Activated CD4-positive, alpha-beta T cell treated with anti-CD3 and anti-CD28 coated beads, Interleukin-2, amount 50 U/mL, for 16 hours (primary cell): ENCODE results near the gene PTMA.
"Not testable (repeated sequence)": the region's sequence is repeated elsewhere in the genome, so short reads cannot be mapped to it uniquely, and the experiment has no call there.

Experiments
- DNase-seq: peaks from one replicate; pipeline ENCODE4 v3.0.0-alpha.2; 2020

PTMA gene

DNA sequence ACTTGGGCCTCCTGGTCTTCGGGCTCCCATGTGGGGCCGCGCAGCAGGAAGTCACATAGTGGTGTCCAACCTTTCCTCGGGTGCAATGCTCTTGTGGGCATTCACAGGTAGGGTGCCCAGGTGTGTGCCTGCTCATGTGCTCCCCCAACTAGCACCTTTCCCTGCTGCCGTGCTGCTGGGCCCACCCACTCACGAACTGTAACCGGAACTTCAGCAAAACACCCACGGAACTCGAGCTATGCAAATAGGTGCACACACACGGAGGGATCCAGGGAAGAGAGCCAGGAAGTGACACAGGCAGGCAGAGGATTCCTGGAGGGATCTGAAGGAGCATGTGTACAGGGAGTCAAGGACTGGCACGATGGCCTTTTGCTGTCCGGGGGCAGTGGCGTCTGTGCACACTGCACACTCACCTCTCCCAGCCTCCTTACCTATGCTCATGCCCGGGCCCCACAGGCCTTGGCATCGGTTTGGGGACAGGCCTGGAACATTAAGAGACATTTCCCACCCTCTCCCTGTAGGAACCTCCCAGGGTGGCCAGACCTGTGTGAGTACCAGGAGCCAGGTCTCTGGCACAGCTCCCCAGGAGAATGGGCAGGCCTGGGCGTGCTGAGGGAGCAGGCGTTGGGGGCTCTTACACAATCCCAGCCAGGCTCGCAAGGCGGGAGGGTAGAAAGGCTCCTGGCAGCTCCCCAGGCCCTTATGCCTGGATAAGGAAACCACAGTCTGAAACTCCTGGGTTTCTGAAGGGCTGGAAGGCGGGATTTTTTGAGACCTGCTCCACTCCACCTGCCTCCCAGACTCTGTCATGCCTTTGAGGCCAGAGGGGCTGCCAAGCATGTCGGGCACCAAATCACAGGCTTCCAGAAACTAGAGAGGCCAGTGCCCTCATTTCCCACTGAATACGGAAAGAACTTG is 6.6 kb upstream of the PTMA start:
- no peak for DNase-seq

DNA sequence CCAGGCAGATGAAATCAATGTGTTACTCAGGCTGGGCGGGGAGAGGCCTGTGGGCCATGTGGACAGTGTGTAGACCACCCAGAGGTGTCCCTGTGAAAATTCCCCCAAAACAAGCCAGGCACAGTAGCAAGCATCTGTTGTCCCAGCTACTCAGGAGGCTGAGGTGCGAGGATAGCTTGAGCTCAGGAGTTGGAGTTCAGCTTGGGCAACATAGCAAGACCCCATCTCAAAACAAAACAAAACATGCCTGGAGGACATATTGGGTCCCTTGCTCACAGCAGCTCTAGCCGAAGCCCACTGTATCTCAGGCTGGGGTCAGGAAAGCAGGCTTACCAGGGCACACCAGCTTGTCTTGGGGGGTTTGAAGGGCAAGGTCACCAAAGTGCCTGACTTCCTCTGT is 4.3 kb upstream of the PTMA start:
- DNase-seq, result no peak

DNA sequence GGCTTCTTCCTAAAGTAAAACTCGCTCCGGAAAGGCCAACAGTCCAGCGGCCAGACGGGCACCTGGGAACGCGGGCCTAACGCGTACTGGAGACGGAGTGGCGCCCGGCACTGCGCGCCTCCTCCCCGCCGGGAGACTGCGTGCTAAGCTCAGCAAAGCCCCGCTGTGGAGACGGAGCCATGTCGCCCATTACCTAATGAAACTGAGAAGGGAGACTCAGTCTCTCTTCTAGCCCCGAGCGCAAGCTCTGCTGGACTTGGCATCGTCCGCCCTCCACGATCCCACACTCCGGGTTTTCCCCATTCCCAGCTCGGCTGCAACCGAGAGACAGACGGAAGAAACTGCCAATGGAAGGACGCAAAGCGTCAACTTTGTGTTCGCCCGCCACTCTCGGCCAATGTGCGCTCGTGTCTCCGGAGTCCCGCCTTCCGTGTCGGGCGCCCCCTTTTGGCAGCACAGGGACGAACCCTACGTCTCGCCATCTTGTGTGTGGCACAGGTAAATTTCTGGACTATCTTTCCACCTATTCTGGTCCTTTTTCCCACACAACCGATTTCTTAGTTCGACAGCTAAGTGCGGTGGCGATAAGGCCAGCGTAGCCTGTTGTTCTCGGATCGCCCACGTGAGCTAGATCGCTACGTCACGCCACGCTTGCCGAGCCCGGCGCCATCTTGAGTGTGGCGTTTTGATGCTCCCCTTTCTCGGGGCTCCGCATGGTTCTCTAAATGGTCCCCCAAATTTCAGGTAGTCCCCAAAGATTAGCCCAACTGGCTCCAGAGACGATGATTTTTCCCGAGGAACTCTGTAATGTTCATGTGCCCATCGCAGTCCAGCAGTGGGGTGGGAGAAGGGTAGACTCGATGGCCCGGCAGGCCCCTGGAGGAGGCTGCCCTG is 1.3 kb upstream of the PTMA start:
- DNase-seq, result peak; percentile 98

DNA sequence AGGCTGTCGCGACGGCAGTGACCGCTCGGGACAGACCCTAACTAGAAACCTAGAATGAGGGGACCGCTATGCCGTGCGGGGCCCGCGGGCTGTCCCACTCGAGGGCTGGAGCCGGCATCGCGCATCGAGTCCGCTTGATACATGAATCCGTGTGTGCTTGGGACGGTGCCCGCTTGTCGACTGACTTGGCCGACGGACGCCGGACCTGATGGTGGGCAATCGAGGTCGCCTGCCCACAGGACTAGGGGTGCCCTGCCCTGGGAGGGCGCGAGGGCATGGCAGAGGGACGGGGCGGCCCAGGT is 749 bp upstream of the PTMA start:
- peak; percentile 48 for DNase-seq

DNA sequence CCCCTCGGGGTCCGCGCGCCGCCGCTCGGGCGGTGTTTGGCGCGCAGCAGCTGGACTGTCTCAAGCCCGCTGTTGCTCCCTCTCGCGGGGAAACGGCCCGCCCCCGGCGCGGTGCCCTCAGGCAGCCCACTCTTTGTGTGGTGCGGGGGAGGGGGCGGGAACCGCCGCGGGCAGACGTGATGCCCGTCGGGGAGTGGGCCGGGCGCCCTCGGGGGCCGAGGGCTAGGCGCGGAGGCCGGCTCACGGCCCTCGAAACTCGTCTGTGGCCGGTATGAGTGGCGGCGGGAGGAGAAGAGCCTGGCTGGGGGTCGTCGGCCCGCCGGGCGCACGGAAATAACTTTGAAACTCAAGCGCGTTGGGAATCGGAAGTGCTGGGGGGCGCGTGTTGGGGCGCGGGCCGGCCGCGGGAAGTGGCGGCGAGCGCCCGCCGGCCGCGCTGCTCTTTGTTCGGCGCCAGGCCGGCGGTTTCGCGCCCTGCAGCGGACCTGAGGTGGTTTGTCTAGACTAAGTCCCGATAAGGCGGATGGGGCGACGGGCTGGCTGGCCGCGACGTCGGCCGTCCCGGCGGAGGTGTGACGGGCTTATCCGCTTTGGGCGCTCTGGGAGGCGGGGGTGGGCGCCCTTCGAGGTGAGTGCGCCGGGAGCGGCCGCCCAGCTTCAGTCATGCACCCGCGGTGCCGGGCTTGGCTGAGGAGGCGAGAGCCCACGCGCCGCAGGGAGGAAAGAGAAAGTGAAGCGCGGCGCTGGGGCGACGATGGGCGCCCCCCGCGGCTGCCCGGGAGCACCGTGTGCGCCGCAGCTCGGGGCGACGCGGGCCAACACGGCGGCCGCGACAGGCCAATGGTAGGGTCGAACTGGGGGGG is 679 bp downstream of the PTMA start:
- peak; percentile 56 for DNase-seq

DNA sequence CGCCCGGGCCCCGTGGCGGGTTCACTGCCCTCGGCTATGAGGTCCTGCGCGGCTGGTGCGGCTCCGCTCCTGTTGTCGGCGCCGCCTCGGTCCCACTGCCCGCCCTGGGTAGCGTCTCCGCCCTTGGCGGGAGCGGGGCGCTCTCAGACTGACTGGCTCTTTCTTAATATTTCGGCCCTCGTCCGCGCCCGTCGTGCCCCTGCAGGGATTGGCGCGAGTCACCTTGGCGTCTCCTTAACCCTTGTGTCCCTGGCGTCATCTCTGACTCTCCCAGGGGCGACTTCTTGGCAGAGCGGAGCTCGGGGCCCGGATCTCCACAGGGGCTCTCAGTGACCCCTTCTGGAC is 1.3 kb downstream of the PTMA start:
- DNase-seq, result no peak

DNA sequence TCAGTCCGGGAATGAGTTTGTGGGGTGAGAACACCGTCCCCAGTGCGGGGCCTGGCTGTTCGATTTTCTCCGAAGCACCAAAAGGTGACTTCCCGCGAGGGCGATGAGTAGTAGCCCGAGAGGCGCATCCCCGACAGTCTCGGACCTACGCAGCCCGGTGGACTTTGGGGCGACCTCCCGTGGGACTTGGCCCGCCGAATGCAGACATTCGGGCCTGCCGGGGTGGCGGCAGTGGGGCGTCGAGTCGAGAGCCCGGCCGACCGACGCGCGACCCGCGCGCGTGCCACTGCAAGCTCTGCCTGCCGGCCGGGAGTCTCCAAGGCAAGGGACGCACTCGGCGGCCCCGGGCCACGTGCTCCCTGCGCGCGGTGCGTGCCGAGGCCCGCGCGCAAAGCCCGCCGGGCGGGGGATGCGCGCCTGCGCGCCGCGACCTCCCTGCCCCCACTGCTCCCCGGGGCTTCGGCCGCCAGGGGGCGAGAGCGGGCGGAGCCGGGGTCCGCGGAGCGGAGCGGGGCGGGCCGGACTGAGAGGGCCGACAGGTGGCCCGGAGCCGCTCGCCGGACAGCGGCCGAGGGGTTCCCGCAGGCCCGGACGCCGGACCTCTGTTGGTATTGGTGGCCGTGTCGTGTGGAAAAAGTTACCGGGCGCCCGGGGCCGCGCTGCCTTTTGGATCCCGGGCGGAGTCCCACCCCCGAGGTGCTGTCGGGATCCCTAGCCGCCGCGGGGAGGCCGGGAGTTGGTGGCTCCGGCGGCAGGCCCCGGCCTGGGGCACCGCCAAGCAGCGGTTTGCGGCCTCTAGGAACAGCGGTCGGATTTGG is 1.9 kb downstream of the PTMA start:
- DNase-seq, result peak; percentile 85

DNA sequence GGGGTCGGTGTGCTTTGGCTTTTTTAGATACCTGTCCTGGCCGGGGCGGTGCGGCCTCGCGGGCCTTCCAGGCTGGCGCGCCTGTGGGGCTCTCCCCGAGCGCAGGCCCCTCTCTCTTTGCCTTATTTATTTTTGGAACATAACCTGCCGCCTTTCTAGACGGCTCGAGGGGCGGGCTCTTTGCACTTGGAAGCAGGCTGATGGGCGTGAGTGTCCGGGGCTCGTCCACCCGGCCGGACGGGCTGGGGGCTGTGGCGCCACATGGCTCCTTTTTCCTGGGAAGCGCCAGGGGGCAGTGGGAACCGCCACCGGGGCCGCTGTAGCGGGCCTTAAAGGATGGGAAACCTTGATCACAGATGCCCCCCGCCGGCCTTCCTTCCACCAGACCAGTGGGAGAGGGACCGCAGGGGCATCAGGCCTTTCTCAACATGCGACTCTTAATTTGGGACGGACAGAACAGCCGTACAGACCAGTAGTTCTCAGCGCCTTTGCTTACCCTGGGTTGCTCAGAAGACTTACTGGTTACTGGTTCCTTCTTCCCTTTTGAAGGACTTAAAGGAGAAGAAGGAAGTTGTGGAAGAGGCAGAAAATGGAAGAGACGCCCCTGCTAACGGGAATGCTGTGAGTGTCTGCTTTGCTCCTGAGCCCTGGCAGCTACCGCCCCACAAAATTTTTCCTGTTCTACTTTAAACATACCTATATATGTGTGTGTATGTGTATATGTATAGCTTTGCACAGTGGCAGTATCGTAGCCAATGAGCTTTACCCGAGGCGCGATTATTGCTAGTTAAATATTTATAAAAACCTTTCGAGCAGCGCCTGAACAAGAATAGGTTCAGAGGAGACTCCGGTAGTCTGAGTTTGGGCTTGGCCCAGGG is 2.7 kb downstream of the PTMA start:
- DNase-seq, result peak; percentile 18

DNA sequence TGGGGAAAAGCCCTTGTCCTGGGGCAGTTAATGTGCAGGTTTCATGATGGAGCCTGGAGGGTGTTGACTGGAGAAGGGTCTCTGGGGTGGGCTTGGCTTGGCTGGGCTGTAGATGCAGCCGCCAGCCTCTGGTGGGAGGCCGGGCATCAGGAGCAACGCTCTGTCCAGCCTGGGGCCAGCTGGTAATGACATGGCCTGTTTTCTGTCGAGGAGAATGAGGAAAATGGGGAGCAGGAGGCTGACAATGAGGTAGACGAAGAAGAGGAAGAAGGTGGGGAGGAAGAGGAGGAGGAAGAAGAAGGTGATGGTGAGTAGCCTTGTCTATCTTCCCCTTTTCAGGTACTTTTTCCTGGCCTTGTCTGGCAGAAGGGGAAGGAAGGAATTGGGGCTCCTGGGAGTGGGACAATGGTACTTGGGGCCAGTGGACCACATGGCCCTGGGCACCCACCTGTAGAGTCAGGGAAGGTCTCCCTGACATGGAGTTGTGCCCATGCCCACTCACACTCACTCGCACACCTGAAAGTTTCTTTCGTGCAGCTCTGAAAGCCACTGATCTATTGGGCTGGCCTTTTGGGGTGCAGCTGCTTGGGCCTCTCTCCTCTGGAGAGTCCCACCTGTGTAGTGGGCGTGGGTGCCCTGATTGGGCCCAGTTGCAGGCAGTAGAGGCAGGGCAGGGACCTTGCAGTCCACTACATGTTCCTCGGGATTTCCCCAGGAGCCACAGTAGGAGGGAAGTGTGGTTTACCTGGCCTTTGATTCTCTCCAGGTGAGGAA is 3.5 kb downstream of the PTMA start:
- peak; percentile 21 for DNase-seq

DNA sequence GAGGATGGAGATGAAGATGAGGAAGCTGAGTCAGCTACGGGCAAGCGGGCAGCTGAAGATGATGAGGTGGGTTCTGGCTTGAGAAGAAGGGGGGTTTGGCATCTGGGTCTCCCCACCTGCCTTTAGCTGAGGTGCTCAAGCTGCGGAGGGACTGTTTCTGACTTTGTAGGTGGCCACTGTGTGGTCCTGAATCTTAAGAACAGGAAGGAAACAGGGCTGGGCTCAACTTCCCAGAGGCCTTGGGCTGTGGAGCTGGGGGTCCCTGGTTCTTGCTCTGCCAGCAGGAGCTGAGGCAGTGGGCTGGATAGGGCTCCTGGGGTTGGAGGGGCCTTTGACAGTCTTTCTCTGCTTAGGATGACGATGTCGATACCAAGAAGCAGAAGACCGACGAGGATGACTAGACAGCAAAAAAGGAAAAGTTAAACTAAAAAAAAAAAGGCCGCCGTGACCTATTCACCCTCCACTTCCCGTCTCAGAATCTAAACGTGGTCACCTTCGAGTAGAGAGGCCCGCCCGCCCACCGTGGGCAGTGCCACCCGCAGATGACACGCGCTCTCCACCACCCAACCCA is 4.2 kb downstream of the PTMA start:
- DNase-seq, result peak; percentile 29

DNA sequence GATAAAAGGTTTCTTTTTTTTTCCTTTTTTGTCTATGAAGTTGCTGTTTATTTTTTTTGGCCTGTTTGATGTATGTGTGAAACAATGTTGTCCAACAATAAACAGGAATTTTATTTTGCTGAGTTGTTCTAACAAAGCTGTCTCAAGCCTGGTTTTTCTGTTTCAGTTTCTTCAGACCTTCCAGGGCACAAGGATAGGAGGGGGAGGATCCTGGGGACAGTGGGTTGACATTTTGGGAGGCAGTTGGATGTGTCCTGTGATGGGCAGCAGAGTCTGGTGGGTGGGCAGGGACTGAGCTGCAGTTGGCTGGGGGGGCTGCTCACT is 5.0 kb downstream of the PTMA start:
- DNase-seq, result not testable (repeated sequence)

DNA sequence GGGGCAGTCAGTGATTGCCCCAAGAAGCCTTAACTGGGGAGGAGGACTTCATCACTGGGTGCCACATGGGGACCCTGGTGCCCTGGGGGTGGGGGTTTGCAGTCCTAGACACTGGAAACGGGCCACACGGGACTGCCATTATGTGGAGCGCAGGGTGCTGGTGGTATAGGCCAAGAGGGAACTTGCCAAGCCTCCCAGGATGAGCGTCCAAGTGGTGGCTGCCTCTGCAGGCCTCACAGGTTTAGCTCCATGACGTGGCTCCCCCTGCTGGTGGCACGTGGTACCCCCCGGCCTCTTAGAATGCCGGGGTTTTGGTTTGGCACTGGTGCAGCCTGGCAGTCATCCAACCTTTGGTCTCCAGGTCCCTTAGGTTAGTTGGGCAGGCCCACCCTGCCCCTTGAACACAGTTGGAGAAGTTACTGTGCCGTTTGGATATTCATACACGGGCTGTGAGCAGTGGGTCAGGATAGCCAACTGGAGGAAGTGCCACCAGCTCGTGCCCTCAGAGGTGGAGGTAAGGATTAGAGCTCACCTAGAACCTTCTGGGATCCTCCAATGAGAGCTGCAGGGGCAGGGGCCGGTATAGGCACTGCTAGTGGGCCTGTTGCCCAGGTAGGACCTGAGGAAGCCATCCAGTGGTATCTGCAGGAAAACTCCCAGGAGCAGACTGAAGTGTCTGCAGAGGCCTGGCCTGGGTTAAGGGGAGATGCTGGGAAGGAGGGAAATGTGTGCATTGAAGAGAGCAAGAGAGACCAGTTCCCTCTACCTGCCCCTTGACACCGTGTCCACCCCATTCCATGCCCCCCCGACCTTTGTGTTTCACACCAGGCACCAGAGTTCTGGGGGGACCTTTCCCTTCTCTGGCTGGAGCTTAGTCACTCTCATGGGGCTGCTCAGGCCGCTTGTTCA is 5.7 kb downstream of the PTMA start:
- peak; percentile 92 for DNase-seq

DNA sequence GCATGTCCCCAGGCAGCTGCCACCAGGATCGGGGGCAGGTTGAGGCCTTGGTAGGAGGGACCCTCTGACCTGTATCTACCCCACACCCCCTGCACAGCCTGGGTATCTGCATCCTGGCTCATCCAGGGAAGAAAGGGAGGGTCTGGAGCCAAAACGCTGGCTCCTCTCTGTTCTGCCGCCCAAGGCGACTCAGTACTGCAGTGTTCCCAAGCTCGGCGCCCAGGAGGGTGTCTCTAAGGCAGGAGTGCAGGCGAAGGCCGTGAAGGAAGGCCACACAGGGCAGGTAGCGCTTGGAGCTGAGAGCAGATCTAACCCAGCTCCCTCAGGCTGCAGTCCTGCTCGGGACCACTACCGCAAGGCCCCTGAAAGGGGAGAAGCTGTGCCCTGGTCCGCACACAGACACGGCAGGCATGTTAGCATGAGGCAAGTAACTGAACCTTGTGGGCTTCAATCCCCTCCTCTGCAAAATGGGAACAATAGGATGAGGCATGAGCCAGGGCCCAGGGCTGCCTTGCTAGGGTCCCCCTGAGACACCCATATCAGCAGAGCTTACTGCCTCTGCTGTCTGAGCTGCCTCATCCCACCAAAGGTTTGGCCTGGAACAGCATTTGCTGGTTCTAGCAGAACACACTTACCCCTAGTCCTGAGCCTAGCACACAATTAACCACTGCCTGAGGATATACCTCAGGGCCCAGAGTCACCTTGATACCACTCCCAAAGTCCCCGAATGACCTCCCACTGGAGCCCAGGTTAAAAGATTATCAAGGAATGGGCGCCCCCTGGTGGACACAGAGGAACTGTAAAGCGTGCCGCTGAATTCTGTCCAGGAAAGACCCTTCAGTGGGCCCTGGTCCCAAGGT is 6.5 kb downstream of the PTMA start:
- DNase-seq, result peak; percentile 80

DNA sequence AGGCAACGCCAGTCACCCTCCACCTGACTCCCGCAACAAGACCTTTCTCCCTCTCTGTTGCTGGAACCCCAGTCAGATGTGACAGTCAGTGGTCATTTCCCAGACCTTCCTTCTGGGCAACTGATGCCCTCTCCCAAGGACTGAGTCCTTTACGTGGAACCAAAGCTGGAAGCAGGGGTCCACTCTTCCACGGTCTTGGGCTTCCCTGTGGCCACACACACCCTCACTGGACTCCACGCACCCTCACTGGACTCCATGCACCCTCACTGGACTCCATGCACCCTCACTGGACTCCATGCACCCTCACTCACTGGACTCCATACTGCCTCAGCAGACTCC is 7.1 kb downstream of the PTMA start:
- DNase-seq, result no peak

DNA sequence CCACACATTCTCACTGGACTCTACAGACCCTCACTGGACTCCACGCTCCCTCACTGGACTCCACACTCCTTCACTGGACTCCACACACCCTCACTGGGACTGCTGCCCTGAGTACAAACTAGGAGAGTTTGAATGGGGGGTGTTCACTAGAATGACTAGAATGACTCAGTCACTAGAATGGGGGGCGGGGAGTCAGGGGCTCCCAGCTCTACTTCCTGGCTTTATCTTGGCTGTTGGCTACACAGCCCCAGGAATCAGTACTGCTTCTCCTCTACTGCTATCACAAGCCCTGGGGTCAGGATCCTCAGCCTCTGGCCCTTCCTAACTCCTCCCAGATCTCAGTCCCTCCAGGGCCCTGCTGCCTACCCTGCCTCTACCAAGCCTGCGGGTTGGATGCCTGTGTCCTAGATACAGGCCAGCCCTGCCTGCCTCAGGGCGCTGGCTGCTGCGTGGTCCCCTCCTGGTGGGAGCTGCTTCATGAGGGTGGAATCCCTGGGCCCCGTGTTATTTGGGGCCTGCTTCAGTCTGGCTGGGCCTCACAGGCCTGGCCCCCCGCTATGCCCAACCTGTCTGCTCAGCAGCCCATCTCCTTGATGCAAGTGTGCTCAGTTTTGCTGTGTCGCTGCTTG is 7.8 kb downstream of the PTMA start:
- peak; percentile 8 for DNase-seq

DNA sequence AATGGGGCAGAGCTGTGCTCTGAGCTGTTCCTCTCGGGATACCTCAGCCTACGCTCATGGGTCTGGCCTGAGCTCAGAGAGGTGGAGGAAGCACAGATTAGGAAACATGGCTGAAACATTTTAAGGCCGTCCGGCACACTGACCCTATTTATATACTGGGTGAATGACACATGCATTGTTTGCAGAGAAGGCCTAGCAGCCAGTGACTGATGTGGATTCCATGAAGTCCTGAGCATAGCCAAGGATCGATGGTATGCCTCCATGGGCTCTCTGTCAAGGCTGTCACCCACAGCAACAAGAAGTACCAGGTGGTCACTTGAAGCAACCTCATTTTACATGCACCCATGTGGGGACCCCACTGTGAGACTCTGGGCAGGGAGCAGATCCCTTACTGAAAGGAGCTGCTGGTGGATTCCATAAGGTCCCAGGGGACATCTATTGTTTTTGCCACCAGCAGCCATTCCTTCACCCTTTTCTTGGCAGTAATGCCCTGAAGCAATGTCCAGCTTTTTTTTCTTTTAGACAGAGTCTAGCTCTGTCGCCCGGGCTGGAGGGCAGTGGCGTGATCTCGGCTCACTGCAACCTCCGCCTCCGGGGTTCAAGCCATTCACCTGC is 8.4 kb downstream of the PTMA start:
- DNase-seq, result no peak
